ENCODE data around the gene PRKCQ. TPM values are rescaled to one million over a fixed set of nuclear protein-coding genes. Genes with fewer than 3 reads are reported as not detected.

Gene PRKCQ
- total RNA-seq, 1 donor from 2014 or later = 2.1 TPM

DNA sequence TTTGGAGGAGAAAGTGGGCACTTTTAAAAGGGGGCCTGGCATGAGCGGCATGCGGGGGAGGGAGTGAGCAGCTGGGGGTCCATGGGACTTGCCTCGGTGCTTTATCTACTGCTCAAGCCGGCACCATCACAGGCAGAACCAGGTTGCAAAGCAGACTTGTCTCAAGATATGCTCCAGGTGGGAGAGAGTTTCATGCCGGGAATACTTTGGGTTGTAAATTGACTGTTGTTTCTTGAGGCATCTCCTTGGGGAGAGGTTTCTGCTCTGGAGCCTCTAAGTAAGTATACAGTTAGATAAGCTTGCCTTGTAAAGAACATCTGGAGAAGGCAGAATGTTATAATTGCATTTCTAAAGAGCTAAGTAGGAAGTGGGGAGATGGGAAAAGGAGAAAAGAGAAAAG, 42.8 kb upstream of the PRKCQ start:
- Histone ChIP-seq H3K79me2 (ENCODE audit: insufficient read depth, low read length) (no peaks in the 10 kb centered on the region), H3K9me3 (ENCODE audit: insufficient read depth, low read depth, low read length) (no peaks in the 10 kb centered on the region), H2AFZ (ENCODE audit: low read depth, low read length) (no peak overlapping the region), H3K27ac (ENCODE audit: low read depth, low read length) (no peak overlapping the region), H3K4me1 (ENCODE audit: insufficient read depth, low read length) (no peaks in the 10 kb centered on the region), H4K20me1 (ENCODE audit: insufficient read depth, low read length) (no peaks in the 10 kb centered on the region), H3K4me3 (ENCODE audit: insufficient read depth, low read depth, low read length) (no peak overlapping the region), H3K4me2 (ENCODE audit: low read length) (no peak overlapping the region), H3K9ac (ENCODE audit: low read length) (no peak overlapping the region), H3K27me3 (ENCODE audit: insufficient read depth, low read length) (no peaks in the 10 kb centered on the region), H3K36me3 (ENCODE audit: insufficient read depth, low read length) (no peaks in the 10 kb centered on the region)
- peaks cover 10% of the 10 kb centered on the region for H3K4me1 Mint-ChIP-seq (ENCODE audit: low read depth, unreplicated experiment)
- DNase-seq (ENCODE audit: low read depth) (no peak), FAIRE-seq (no peak)
- peaks cover 13% of the 10 kb centered on the region for H3K27me3 Mint-ChIP-seq (ENCODE audit: low read depth, unreplicated experiment)
- TF ChIP-seq, protein P1, sequence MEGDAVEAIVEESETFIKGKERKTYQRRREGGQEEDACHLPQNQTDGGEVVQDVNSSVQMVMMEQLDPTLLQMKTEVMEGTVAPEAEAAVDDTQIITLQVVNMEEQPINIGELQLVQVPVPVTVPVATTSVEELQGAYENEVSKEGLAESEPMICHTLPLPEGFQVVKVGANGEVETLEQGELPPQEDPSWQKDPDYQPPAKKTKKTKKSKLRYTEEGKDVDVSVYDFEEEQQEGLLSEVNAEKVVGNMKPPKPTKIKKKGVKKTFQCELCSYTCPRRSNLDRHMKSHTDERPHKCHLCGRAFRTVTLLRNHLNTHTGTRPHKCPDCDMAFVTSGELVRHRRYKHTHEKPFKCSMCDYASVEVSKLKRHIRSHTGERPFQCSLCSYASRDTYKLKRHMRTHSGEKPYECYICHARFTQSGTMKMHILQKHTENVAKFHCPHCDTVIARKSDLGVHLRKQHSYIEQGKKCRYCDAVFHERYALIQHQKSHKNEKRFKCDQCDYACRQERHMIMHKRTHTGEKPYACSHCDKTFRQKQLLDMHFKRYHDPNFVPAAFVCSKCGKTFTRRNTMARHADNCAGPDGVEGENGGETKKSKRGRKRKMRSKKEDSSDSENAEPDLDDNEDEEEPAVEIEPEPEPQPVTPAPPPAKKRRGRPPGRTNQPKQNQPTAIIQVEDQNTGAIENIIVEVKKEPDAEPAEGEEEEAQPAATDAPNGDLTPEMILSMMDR (IDR thresholded peaks at IDR 0.05; ENCODE audit: insufficient read depth, low read depth, low read length) = no peak
- no peak for TF ChIP-seq EZH2 (IDR thresholded peaks at IDR 0.05; ENCODE audit: insufficient read depth, low read length)
- H3K4me3 Mint-ChIP-seq (ENCODE audit: unreplicated experiment) = no peak overlapping the region
- no peak overlapping the region for H3K27ac Mint-ChIP-seq (ENCODE audit: unreplicated experiment)
- no peaks in the 10 kb centered on the region for H3K36me3 Mint-ChIP-seq (ENCODE audit: low read depth, unreplicated experiment)
- H3K9me3 Mint-ChIP-seq (ENCODE audit: unreplicated experiment) = no peaks in the 10 kb centered on the region

DNA sequence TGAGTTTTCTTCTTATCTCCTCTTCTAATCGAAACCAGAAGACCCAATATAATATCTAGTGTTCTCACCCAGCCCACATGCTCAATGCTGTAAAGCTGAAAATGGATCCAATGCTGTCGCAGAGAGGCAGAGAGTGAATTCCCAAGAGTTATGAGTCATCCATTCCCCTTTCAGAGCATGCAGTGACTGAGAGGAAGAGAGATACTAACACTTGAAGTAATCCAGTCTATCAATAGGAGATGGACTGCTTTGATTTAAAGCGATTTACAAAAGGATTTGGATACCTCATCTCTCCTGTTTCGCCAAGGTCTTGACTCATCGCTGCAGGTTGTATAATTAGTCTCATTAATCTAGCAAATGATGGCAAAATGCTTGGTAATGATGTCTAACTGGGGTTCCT, 41.5 kb upstream of the PRKCQ start:
- Histone ChIP-seq H4K20me1 (ENCODE audit: insufficient read depth, low read length) (no peaks in the 10 kb centered on the region), H3K9me3 (ENCODE audit: insufficient read depth, low read depth, low read length) (no peaks in the 10 kb centered on the region), H3K36me3 (ENCODE audit: insufficient read depth, low read length) (no peaks in the 10 kb centered on the region), H3K27me3 (ENCODE audit: insufficient read depth, low read length) (no peaks in the 10 kb centered on the region), H3K27ac (ENCODE audit: low read depth, low read length) (no peak overlapping the region), H3K79me2 (ENCODE audit: insufficient read depth, low read length) (no peaks in the 10 kb centered on the region), H3K4me3 (ENCODE audit: insufficient read depth, low read depth, low read length) (no peak overlapping the region), H2AFZ (ENCODE audit: low read depth, low read length) (no peak overlapping the region), H3K4me2 (ENCODE audit: low read length) (no peak overlapping the region), H3K4me1 (ENCODE audit: insufficient read depth, low read length) (no peaks in the 10 kb centered on the region), H3K9ac (ENCODE audit: low read length) (no peak overlapping the region)
- FAIRE-seq = no peak
- no peak for TF ChIP-seq EZH2 (IDR thresholded peaks at IDR 0.05; ENCODE audit: insufficient read depth, low read length)
- TF ChIP-seq, protein P1 (IDR thresholded peaks at IDR 0.05; ENCODE audit: insufficient read depth, low read depth, low read length) = no peak
- DNase-seq (ENCODE audit: low read depth) = peak; percentile 23
- peaks cover 10% of the 10 kb centered on the region for H3K4me1 Mint-ChIP-seq (ENCODE audit: low read depth, unreplicated experiment)
- no peaks in the 10 kb centered on the region for H3K9me3 Mint-ChIP-seq (ENCODE audit: unreplicated experiment)
- no peak overlapping the region for H3K4me3 Mint-ChIP-seq (ENCODE audit: unreplicated experiment)
- no peak overlapping the region for H3K27ac Mint-ChIP-seq (ENCODE audit: unreplicated experiment)
- no peaks in the 10 kb centered on the region for H3K36me3 Mint-ChIP-seq (ENCODE audit: low read depth, unreplicated experiment)
- H3K27me3 Mint-ChIP-seq (ENCODE audit: low read depth, unreplicated experiment) = peaks cover 12% of the 10 kb centered on the region

GRCh38 chr10:6619660-6620059, 39.6 kb upstream of the PRKCQ start:
- Histone ChIP-seq H3K4me3 (ENCODE audit: insufficient read depth, low read depth, low read length) (no peak overlapping the region), H3K27me3 (ENCODE audit: insufficient read depth, low read length) (no peaks in the 10 kb centered on the region), H3K36me3 (ENCODE audit: insufficient read depth, low read length) (no peaks in the 10 kb centered on the region), H4K20me1 (ENCODE audit: insufficient read depth, low read length) (no peaks in the 10 kb centered on the region), H3K4me2 (ENCODE audit: low read length) (no peak overlapping the region), H3K4me1 (ENCODE audit: insufficient read depth, low read length) (no peaks in the 10 kb centered on the region), H3K79me2 (ENCODE audit: insufficient read depth, low read length) (no peaks in the 10 kb centered on the region), H3K9me3 (ENCODE audit: insufficient read depth, low read depth, low read length) (no peaks in the 10 kb centered on the region), H3K9ac (ENCODE audit: low read length) (no peak overlapping the region), H3K27ac (ENCODE audit: low read depth, low read length) (no peak overlapping the region), H2AFZ (ENCODE audit: low read depth, low read length) (no peak overlapping the region)
- peaks cover 8% of the 10 kb centered on the region for H3K27me3 Mint-ChIP-seq (ENCODE audit: low read depth, unreplicated experiment)
- H3K4me1 Mint-ChIP-seq (ENCODE audit: low read depth, unreplicated experiment) = peaks cover 10% of the 10 kb centered on the region
- FAIRE-seq (no peak), DNase-seq (ENCODE audit: low read depth) (no peak)
- H3K4me3 Mint-ChIP-seq (ENCODE audit: unreplicated experiment) = no peak overlapping the region
- TF ChIP-seq, protein P1 (IDR thresholded peaks at IDR 0.05; ENCODE audit: insufficient read depth, low read depth, low read length) = no peak
- TF ChIP-seq EZH2 (IDR thresholded peaks at IDR 0.05; ENCODE audit: insufficient read depth, low read length) = no peak
- no peak overlapping the region for H3K27ac Mint-ChIP-seq (ENCODE audit: unreplicated experiment)
- no peaks in the 10 kb centered on the region for H3K9me3 Mint-ChIP-seq (ENCODE audit: unreplicated experiment)
- H3K36me3 Mint-ChIP-seq (ENCODE audit: low read depth, unreplicated experiment) = no peaks in the 10 kb centered on the region
